Measurements from ENCODE around the gene SHANK1. TPM values are rescaled to one million over a fixed set of nuclear protein-coding genes. Genes with fewer than 3 reads are reported as not detected.

Gene SHANK1
- total and polyA plus RNA-seq, 2 of the 4 experiments (the other 2 are of a cell fraction), result 6.1 to 6.7 TPM

GRCh38 chr19:50640368-50640767 is 79.2 kb downstream of the SHANK1 start:
- H4K8ac ChIP-seq (ENCODE audit: low read depth in 2 of 2, low read length in 2 of 2), result no peak overlapping the region
- H2AK9ac ChIP-seq (replicated peaks; ENCODE audit: low read depth, low read length, poor library complexity), result no peak overlapping the region
- POLR2A ChIA-PET (ENCODE audit: unreplicated experiment), result no interaction called here
- DNase-seq, result no peak
- peaks cover 34% of the 10 kb centered on the region for H3K27me3 ChIP-seq (ENCODE audit: control insufficient read depth, insufficient read depth, low read length)
- H2BK20ac ChIP-seq (ENCODE audit: low read depth, low read length), result no peak overlapping the region
- WGBS, 2 experiments (ENCODE audit: extremely low coverage in 2 of 2, insufficient read length in 1 of 2), result no CpG with 5 or more reads among the region's 2 CpGs
- BruUV-seq (replicated peaks), result no TSS peak
- no peak overlapping the region for H2BK5ac ChIP-seq (ENCODE audit: low read depth, low read length, poor library complexity, severe bottlenecking)
- H3K18ac ChIP-seq (ENCODE audit: low read depth, low read length), result no peak overlapping the region
- H3K9ac ChIP-seq (ENCODE audit: low read depth, low read length), result no peak overlapping the region
- no peak overlapping the region for H3K4me3 ChIP-seq (ENCODE audit: insufficient read depth, low read depth, low read length)
- no peaks in the 10 kb centered on the region for H3K36me3 ChIP-seq (ENCODE audit: control insufficient read depth, insufficient read depth, low read length)
- no peak overlapping the region for H2BK120ac ChIP-seq (ENCODE audit: low read depth, low read length)
- H3K4me1 ChIP-seq (ENCODE audit: control insufficient read depth, insufficient read depth, low read length), result no peaks in the 10 kb centered on the region
- no peak overlapping the region for H2AK5ac ChIP-seq (ENCODE audit: low read depth, low read length)
- H3K4ac ChIP-seq (ENCODE audit: low read depth, low read length), result no peak overlapping the region
- no peak overlapping the region for H3K14ac ChIP-seq (replicated peaks; ENCODE audit: low read depth, low read length)
- CTCF ChIA-PET, result no interaction called here
- intact Hi-C loops (cut with micrococcal nuclease), result no loop called here
- H4K5ac ChIP-seq (ENCODE audit: low read depth, low read length), result no peak overlapping the region
- H3K56ac ChIP-seq (ENCODE audit: extremely low read depth, insufficient read depth, low read length), result no peak overlapping the region
- H3K9me3 ChIP-seq (ENCODE audit: control insufficient read depth, insufficient read depth, low read length), result no peaks in the 10 kb centered on the region
- in situ Hi-C loops (cut with MboI; ENCODE audit: low sequenced_read_pairs), result no loop called here
- H2AFZ ChIP-seq (replicated peaks; ENCODE audit: low read length, poor library complexity), result no peak overlapping the region
- H2BK15ac ChIP-seq (ENCODE audit: low read depth, low read length), result no peak overlapping the region
- dilution Hi-C loops (cut with HindIII; ENCODE audit: low sequenced_read_pairs, unreplicated experiment), result no loop called here
- TF ChIP-seq POLR2A (IDR thresholded peaks at IDR 0.05; ENCODE audit: low read depth, low read length), result no peak
- no peak for TF ChIP-seq CTCF (conservative IDR thresholded peaks at IDR 0.05; ENCODE audit: low read depth, low read length)
- TF ChIP-seq RFX5 (IDR thresholded peaks at IDR 0.05; ENCODE audit: low read depth, low read length), result no peak
- TF ChIP-seq RCOR1 (IDR thresholded peaks at IDR 0.05; ENCODE audit: insufficient replicate concordance, low read length), result no peak
- no peak for TF ChIP-seq CHD1 (IDR thresholded peaks at IDR 0.05; ENCODE audit: low read depth, low read length)
- no peak for TF ChIP-seq ELK1 (IDR thresholded peaks at IDR 0.05; ENCODE audit: borderline replicate concordance, low read depth, low read length)
- no peak for TF ChIP-seq MAFK (IDR thresholded peaks at IDR 0.05; ENCODE audit: low read depth, low read length)
- TF ChIP-seq RAD21 (IDR thresholded peaks at IDR 0.05; ENCODE audit: low read length), result no peak
- no peak for TF ChIP-seq FOS (IDR thresholded peaks at IDR 0.05; ENCODE audit: low read depth, low read length)
- no peak for TF ChIP-seq MAZ (IDR thresholded peaks at IDR 0.05; ENCODE audit: borderline replicate concordance, low read depth, low read length)
- TF ChIP-seq USF2 (IDR thresholded peaks at IDR 0.05; ENCODE audit: low read depth, low read length), result no peak
- no peak for TF ChIP-seq SMC3 (IDR thresholded peaks at IDR 0.05; ENCODE audit: low read depth, low read length)
- no peak for TF ChIP-seq NFE2L2 (IDR thresholded peaks at IDR 0.05; ENCODE audit: low read depth, low read length)
- TF ChIP-seq MXI1 (IDR thresholded peaks at IDR 0.05; ENCODE audit: borderline replicate concordance, low read depth, low read length), result no peak
- no peak for TF ChIP-seq CEBPB (IDR thresholded peaks at IDR 0.05; ENCODE audit: low read depth, low read length)
- TF ChIP-seq BHLHE40 (IDR thresholded peaks at IDR 0.05; ENCODE audit: low read depth, low read length), result no peak
- ATAC-seq (ENCODE audit: low read depth), result no peak
- H3K23ac ChIP-seq (ENCODE audit: low read depth, low read length), result no peak overlapping the region
- H4K91ac ChIP-seq (ENCODE audit: insufficient read depth, low read depth, low read length), result no peak overlapping the region
- H3K9me1 ChIP-seq (ENCODE audit: insufficient read depth, low read length), result no peaks in the 10 kb centered on the region
- H4K20me1 ChIP-seq (ENCODE audit: insufficient read depth, low read length), result no peaks in the 10 kb centered on the region
- no peak overlapping the region for H3K27ac ChIP-seq (ENCODE audit: insufficient read depth, low read length)
- H3K79me1 ChIP-seq (ENCODE audit: low read depth in 1 of 2, low read length in 2 of 2), result no peaks in the 10 kb centered on the region
- H3K4me2 ChIP-seq (ENCODE audit: low read depth, low read length), result no peak overlapping the region
